Esophagus muscularis mucosa (tissue), 4 donors: ENCODE results near the gene TXNRD2.

Experiments used
- CTCF ChIP-seq, 3 experiments: fragments of 200-600 bp in 2 of 3; fragments of 450-650 bp in 1 of 3; sonication (generic) in 2 of 3; IDR thresholded peaks; one replicate each; pipeline ENCODE4 v1.5.1; 2017 to 2019; ENCODE audit warnings: antibody characterized with exemption in 3 of 3, mild to moderate bottlenecking in 2 of 3, moderate library complexity in 1 of 3
- EP300 ChIP-seq: sonication (generic); formaldehyde crosslinking; IDR thresholded peaks from one replicate; pipeline ENCODE4 v1.6.1; 2017; ENCODE audit warnings: antibody characterized with exemption
- POLR2A ChIP-seq: fragments of 450-650 bp; IDR thresholded peaks from one replicate; pipeline ENCODE4 v1.6.1; 2017; ENCODE audit warnings: antibody characterized with exemption, moderate library complexity, mild to moderate bottlenecking, low read depth
- POLR2AphosphoS5 ChIP-seq, 2 donors: sonication (generic); formaldehyde crosslinking; IDR thresholded peaks; one replicate each; pipeline ENCODE4 v1.6.1; 2017; ENCODE audit warnings: antibody characterized with exemption in 2 of 2

GRCh38 chr22:19859861-19860510 is 81.6 kb downstream of the TXNRD2 start:
- TF ChIP-seq CTCF (IDR thresholded peaks at IDR 0.05) (no peak), POLR2A (no peak), POLR2AphosphoS5 (IDR thresholded peaks at IDR 0.05) (no peak), EP300 (no peak)
